GM21360 (cell line): ENCODE data around the gene TPPP2.

Source experiments
- ATAC-seq: cut with Tn5 transposase; IDR thresholded peaks from one replicate; pipeline ENCODE4 v1.9.1; 2021; ENCODE audit warnings: mild to moderate bottlenecking, moderate library complexity; ENCODE audit not compliant: unreplicated experiment

Gene TPPP2

DNA sequence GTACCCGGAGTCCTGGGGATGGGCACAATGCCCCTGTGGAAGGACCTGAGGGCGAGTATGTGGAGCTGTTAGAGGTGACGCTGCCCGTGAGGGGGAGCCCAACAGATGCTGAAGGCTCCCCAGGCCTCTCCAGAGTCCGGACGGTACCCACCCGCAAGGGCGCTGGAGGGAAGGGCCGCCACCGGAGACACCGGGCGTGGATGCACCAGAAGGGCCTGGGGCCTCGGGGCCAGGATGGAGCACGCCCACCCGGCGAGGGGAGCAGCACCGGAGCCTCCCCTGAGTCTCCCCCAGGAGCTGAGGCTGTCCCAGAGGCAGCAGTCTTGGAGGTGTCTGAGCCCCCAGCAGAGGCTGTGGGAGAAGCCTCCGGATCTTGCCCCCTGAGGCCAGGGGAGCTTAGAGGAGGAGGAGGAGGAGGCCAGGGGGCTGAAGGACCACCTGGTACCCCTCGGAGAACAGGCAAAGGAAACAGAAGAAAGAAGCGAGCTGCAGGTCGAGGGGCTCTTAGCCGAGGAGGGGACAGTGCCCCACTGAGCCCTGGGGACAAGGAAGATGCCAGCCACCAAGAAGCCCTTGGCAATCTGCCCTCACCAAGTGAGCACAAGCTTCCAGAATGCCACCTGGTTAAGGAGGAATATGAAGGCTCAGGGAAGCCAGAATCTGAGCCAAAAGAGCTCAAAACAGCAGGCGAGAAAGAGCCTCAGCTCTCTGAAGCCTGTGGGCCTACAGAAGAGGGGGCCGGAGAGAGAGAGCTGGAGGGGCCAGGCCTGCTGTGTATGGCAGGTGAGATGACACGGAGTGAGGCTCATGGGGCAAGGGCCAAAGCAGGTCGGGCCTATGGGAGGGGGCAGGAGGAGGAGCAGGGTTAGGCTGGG is 44.6 kb downstream of the TPPP2 start:
- no peak for ATAC-seq

DNA sequence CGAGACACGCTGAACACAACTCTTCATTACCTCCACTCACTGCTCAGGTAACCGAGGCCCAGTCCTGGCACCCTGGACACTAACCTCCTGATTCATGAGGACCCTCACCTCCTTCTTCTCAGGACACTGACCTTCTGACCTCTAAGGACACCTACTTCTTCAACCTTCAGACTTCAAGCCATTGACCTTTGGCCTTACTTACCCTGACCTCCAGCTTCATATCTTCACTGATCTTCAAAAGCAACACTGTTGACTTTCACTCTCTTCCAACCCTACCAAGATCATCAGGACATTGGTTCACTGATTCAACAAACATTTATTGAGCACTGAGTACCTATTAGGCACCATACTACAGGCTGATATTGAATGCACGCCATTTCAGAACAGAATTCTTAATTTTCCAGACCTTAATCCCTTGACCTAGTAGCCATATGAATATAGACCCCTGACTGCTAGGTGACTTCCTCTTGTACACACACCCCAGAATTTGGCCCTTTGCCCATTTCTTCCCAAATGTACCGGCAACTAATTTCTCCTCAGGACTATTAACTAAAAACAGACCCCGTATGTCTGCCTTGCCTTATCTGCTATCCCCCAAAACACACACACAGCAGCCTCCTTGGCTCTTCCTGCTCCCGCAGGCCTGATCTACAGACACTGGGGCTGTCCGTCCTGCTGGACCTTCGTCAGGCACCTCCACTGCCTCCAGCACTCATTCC is 45.9 kb downstream of the TPPP2 start:
- no peak for ATAC-seq

DNA sequence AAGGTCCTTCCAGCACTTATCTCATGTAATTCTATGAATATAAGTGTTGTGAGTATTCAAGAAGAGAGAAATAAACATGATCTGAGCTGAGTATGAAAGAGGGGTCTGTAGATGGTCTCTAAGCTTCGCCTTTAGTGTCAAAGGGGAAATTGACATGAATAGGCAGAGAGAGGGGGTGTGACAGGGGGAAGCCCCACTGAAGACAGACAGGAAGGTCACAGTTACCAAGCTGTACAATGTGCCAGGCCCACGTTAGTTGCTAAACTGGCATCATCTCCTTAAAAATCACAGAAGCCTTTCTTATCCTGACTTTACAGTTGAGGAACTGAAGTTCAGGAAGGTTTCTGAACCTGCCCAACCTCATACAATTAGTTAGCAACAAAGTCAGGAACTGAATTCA is 47.7 kb downstream of the TPPP2 start:
- no peak for ATAC-seq

GRCh38 chr14:21078287-21078686 is 48.3 kb downstream of the TPPP2 start:
- ATAC-seq: no peak

DNA sequence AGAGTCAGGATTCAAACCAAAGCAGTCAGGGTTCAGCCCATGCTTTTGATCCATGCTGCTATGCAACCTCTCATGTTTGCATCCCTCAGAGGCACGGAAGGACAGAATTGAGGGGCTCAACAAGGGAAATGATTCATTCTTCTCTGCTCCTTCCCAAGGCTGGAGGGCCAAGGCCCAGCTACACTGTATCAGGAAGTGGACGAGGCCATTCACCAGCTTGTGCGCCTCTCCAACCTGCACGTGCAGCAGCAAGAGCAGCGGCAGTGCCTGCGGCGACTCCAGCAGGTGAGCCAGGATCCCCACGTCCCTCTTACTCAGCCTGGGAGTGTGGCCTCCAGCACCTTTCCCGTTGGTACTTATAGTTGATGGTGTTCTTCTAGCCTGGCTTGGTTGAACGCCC is 48.7 kb downstream of the TPPP2 start:
- ATAC-seq: no peak

- ATAC-seq: no peak
Measured at GRCh38 chr14:21081521-21082142, 51.6 kb downstream of the TPPP2 start.
